HG03196 (cell line): ENCODE measurements around the gene TAS2R1.

Source experiments
- ATAC-seq: cut with Tn5 transposase; IDR thresholded peaks from one replicate; pipeline ENCODE4 v1.9.1; 2021; ENCODE audit not compliant: unreplicated experiment

TAS2R1 gene

GRCh38 chr5:9589049-9589835 is 40.9 kb downstream of the TAS2R1 start:
- ATAC-seq, result no peak

- ATAC-seq, result no peak
Observed at GRCh38 chr5:9588254-9588653, 41.9 kb downstream of the TAS2R1 start.

- no peak for ATAC-seq
Observed at GRCh38 chr5:9587135-9587534, 43.0 kb downstream of the TAS2R1 start.

- no peak for ATAC-seq
Observed at GRCh38 chr5:9582406-9582805, 47.7 kb downstream of the TAS2R1 start.
